ENCODE data around the gene FGF1. TPM values are rescaled to one million over a fixed set of nuclear protein-coding genes. Genes with fewer than 3 reads are reported as not detected.

FGF1 gene
- total RNA-seq, 1 experiment from 2014 or later: 3.2 TPM

- Histone ChIP-seq H3K9me3 (ENCODE audit: control insufficient read depth, low read depth, low read length) (no peaks in the 10 kb centered on the region), H3K79me2 (ENCODE audit: insufficient read depth, low read length) (no peaks in the 10 kb centered on the region), H3K4me1 (ENCODE audit: insufficient read depth, low read length) (no peaks in the 10 kb centered on the region), H3K27ac (ENCODE audit: insufficient read length, low read depth, low read length) (no peak overlapping the region), H2BK20ac (ENCODE audit: low read depth, low read length, poor library complexity, severe bottlenecking) (no peak overlapping the region), H3K23me2 (ENCODE audit: insufficient read length, low read depth, low read length, poor library complexity, severe bottlenecking) (no peaks in the 10 kb centered on the region), H3T11ph (ENCODE audit: low read length) (no peak overlapping the region), H4K8ac (replicated peaks; ENCODE audit: insufficient read length, low read depth, low read length) (no peak overlapping the region), H3K79me1 (ENCODE audit: insufficient read depth, low read depth, low read length, poor library complexity, severe bottlenecking) (no peaks in the 10 kb centered on the region), H3K23ac (ENCODE audit: insufficient read length, low read depth, low read length) (no peak overlapping the region), H2BK12ac (ENCODE audit: insufficient read length, low read depth, low read length) (no peak overlapping the region), H3K14ac (ENCODE audit: insufficient read depth, low read length) (no peak overlapping the region), H4K20me1 (ENCODE audit: control insufficient read depth, insufficient read depth, insufficient read length) (no peaks in the 10 kb centered on the region), H2BK5ac (ENCODE audit: insufficient read length, low read length) (no peak overlapping the region), H3K56ac (ENCODE audit: insufficient read length, low read depth, low read length) (no peak overlapping the region), H3K4ac (ENCODE audit: low read depth, low read length) (no peak overlapping the region), H2BK120ac (ENCODE audit: low read depth, low read length, poor library complexity, severe bottlenecking) (no peak overlapping the region), H3K9ac (ENCODE audit: extremely low read depth, insufficient read length, low read length) (no peak overlapping the region), H4K5ac (ENCODE audit: insufficient read length, low read depth, low read length) (no peak overlapping the region), H2BK15ac (ENCODE audit: low read depth, low read length) (no peak overlapping the region), H3K4me2 (ENCODE audit: insufficient read depth, insufficient read length, low read length) (no peak overlapping the region), H2AFZ (ENCODE audit: low read length) (no peak overlapping the region), H2AK5ac (ENCODE audit: insufficient read length, low read length) (no peak overlapping the region), H3K18ac (ENCODE audit: insufficient read length, low read depth, low read length) (no peak overlapping the region), H3K27me3 (ENCODE audit: insufficient read depth, low read length) (no peaks in the 10 kb centered on the region), H4K91ac (ENCODE audit: insufficient read length, low read depth, low read length) (no peak overlapping the region)
- Mint-ChIP-seq H3K36me3 (ENCODE audit: insufficient read depth in 1 of 3, low read depth in 3 of 3) (peaks cover 0 to 9% (median 6%) of the 10 kb centered on the region in 3 experiments; a peak in 2 of 7 replicates), H3K27ac (no peak overlapping the region), H3K4me1 (no peaks in the 10 kb centered on the region), H3K4me3 (no peak overlapping the region), H3K9me3 (peaks cover 0 to 3% of the 10 kb centered on the region in 2 experiments; a peak in 1 of 5 replicates), H3K27me3 (ENCODE audit: low read depth) (no peaks in the 10 kb centered on the region)
- WGBS (ENCODE audit: extremely low coverage, insufficient read length, low lambda C conversion rate): no CpG with 5 or more reads among the region's 3 CpGs
- no peak for DNase-seq
- TF ChIP-seq CTCF (conservative IDR thresholded peaks at IDR 0.05): no peak
Measured at GRCh38 chr5:142578161-142578830, 107.6 kb downstream of the FGF1 start.
